OCI-LY1 (cell line): ENCODE measurements around the gene SPECC1L.

Source experiments
- CTCF ChIP-seq: fragments of 200-600 bp; sonication (generic), shearing (Covaris generic); IDR thresholded peaks from 2 replicates; pipeline ENCODE4 v1.5.1; 2017; ENCODE audit warnings: mild to moderate bottlenecking, antibody characterized with exemption, low read length, moderate library complexity, mixed read lengths
- EZH2 ChIP-seq: fragments of 200-600 bp; sonication (generic), shearing (Covaris generic); IDR thresholded peaks from 2 replicates; pipeline ENCODE4 v1.8.0; 2017; ENCODE audit warnings: borderline replicate concordance, mixed run types, mild to moderate bottlenecking, antibody characterized with exemption, low read length, moderate library complexity, mixed read lengths

- no peak for TF ChIP-seq CTCF
- no peak for TF ChIP-seq EZH2
These were observed 97.2 kb downstream of the SPECC1L start for GRCh38 chr22:24367841-24368240.
